GM11168 (cell line): ENCODE results near the gene RLN2.
"Not testable (repeated sequence)": the region's sequence is repeated elsewhere in the genome, so short reads cannot be mapped to it uniquely, and the experiment has no call there.

Experiments used
- in situ Hi-C: fragments of 300-500 bp; cut with MboI; formaldehyde crosslinking; loops from one replicate; pipeline ENCODE4 v1.12.0; 2022; ENCODE audit warnings: low sequenced_read_pairs; ENCODE audit not compliant: unreplicated experiment

The RLN2 gene, protein sequence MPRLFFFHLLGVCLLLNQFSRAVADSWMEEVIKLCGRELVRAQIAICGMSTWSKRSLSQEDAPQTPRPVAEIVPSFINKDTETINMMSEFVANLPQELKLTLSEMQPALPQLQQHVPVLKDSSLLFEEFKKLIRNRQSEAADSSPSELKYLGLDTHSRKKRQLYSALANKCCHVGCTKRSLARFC

DNA sequence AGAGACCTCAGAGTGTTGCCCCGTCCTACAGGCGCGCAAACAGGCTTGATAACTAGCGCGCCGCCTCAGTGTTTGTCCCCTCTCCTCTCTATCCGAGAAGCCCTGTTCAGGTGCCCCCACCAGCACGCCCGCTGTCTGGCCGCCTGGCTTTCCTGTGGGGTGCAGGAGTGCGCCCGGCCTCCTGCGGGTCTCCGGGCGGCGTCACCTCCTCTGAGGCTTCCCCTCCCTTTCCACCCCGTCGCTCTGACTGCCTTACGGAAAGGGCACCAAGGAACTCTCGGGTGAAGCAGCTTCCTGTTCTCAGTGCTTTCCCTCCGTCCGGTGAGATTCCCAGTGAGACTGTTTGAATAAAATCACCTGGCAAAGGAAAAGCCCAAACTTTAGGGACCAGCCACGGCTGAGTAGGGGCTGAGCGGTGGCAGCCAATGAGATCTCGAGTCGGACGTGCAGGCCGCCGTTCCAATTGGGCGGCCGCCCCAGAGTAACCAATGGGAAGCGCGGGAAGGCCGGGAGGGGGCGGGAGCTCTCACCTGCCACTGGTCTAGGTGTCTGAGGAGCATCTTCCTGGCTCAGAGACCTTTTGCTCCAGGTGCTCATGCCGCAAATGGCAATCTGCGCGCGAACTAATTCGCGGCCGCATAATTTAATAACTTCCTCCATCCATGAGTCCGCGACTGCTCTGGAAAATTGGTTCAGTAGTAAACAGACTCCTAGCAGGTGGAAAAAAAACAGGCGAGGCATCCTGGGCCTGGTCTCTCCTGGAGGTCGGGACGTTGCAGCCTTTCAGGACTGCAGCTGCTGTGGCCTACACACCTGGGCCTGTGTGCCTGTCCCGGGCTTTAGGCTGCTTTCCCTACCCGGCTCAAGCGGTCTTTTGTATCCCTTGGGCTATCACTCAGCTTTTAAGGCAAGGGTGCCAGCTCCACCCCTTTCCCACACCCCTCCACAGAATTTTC, at the start of gene RLN2:
TSS of gene RLN2 (minus strand) at position 877 of the 956 bp plus-strand sequence. CDS start at position 741, 136 bp downstream.
- in situ Hi-C loops = loop anchor here (5.0 kb wide), 1 partner anchor 33 kb away; the partner anchor contains the start of gene RLN1

DNA sequence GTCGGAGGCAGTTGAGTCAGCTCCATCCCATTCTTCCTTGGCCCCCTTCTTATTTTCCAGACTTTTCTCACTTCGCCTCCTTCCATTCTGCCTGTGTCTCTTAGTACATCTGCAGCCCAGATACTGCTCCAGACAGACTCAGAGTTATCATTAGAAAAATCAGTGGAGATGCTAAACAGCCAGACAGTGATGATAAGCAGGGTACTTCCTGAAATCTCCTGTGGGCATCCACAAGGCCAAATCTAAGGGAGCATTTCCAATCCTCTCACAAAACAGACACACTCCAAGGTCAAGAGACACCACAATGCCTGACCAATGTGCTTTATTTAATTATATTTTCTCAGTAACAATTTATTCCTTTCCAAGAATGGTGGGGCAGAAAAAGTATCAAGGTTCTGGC, 49.7 kb upstream of the RLN2 start:
- in situ Hi-C loops = no loop called here

DNA sequence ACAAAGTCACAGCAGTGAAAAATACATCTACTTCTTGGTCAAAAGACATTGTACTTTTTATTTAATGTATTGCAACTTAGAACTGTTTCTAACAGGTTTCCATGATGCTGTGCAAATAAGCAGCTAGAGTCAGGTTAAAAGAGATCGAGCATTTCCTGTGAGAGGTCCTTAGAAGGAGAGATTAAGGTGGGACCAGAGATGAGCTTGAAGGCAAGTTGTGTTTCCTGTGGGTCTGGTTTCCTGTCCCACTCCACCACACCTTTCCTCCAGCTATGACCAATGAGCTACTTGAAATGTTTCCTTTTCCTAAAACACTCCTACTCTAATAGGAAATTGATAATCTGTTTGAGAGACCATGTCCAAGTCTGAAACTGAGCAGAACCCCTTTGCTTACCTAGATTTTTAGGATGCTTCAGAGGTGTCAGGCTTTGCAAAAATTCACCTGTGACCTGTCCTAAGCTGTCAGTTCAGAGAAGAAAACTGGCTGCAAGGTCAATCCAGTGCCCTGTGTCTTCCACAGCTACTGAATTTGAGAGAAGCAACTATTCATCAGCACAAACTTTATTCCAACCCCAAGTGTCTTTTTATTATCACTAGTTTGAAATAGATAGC, 48.2 kb upstream of the RLN2 start:
- in situ Hi-C loops = no loop called here

DNA sequence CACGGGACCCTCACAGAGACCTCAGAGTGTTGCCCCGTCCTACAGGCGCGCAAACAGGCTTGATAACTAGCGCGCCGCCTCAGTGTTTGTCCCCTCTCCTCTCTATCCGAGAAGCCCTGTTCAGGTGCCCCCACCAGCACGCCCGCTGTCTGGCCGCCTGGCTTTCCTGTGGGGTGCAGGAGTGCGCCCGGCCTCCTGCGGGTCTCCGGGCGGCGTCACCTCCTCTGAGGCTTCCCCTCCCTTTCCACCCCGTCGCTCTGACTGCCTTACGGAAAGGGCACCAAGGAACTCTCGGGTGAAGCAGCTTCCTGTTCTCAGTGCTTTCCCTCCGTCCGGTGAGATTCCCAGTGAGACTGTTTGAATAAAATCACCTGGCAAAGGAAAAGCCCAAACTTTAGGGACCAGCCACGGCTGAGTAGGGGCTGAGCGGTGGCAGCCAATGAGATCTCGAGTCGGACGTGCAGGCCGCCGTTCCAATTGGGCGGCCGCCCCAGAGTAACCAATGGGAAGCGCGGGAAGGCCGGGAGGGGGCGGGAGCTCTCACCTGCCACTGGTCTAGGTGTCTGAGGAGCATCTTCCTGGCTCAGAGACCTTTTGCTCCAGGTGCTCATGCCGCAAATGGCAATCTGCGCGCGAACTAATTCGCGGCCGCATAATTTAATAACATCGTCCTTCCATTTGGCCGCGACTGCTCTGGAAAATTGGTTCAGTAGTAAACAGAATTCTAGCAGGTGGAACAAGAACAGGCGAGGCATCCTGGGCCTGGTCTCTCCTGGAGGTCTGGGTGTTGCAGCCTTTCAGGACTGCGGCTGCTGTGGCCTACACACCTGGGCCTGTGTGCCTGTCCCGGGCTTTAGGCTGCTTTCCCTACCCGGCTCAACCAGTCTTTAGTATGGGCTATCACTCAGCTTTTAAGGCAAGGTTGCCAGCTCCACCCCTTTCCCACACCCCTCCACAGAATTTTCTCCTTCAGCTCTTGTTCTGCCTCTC, 34.8 kb upstream of the RLN2 start, which contains the start of gene RLN1:
TSS of gene RLN1 (minus strand) at position 885 of the 990 bp plus-strand sequence. CDS start at position 755, 130 bp downstream.
- in situ Hi-C loops = loop anchor here (5.0 kb wide), 1 partner anchor 37 kb away; the partner anchor contains the start of gene RLN2

DNA sequence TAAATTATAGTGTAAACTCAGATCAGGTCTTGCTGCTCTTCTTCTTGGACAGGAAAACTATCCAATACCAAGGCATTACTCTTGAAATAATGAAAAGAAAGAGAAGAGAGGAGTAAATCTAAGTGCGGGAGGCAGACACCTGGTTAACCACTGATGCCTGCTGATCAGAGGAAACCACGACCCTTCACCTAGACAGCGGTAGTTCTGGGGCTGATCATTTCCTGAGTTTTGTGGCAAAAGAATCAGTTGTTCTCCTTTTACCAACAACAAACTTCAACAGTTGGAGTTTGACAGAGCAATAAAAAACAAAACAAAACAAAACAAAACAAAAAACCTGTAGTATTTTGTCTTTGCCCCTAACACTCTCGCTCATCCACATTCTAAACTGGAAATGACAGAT, 32.2 kb upstream of the RLN2 start:
- in situ Hi-C loops = loop anchor here (5.0 kb wide), 1 partner anchor 34 kb away; the partner anchor contains the start of gene RLN2

DNA sequence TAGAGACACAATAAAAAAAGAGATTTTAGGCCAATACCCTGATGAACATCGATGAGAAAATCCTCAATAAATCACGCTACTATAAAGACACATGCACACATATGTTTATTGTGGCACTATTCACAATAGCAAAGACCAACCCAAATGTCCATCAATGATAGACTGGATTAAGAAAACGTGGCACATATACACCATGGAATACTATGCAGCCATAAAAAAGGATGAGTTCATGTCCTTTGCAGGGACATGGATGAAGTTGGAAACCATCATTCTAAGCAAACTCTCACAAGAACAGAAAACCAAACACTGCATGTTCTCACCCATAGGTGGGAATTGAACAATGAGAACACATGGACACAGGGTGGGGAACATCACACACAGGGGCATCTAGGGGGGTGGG, 26.8 kb upstream of the RLN2 start:
- in situ Hi-C loops = not testable (repeated sequence)

DNA sequence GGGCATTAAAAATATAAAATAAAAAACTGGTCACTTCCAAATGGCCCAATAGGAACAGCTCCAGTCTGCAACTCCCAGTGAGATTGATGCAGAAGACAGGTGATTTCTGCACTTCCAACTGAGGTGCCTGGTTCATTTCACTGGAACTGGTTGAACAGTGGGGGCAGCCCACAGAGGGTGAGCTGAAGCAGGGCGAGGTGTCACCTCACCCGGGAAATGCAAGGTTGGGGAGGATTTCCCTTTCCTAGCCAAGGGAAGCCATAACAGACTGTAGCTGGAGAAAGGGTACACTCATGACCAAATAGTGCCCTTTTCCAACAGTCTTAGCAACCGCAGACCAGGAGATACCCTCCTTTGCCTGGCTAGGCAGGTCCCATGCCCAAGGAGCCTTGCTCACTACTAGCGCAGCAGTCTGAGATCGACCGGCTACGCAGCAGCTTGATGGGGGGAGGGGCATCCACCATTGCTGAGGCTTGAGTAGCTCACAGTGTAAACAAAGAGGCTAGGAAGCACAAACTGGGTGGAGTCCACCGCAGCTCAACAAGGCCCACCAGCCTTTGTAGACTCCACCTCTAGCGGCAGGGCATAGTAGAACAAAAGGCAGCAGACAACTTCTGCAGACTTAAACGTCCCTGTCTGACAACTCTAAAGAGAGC, 22.5 kb upstream of the RLN2 start:
- in situ Hi-C loops = no loop called here

DNA sequence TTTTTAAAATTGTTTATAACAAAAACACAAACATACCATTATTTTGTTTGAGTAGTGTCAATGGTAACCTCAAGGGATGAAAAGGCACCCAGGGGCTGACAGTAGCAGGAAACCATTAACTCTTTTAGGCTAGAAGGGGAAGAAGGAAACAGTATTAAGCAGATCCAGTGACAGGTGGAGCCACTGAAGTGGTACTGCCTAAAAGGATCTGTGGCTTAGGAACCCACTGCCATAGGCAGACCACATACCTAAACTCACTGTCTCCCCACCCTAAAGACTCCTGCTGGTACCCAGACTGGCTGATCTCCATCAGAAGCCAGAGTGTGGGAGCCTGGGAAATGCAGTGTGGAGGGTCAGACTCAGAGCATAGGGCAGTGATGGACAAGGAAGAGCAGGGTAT, 21.7 kb upstream of the RLN2 start:
- in situ Hi-C loops = no loop called here

DNA sequence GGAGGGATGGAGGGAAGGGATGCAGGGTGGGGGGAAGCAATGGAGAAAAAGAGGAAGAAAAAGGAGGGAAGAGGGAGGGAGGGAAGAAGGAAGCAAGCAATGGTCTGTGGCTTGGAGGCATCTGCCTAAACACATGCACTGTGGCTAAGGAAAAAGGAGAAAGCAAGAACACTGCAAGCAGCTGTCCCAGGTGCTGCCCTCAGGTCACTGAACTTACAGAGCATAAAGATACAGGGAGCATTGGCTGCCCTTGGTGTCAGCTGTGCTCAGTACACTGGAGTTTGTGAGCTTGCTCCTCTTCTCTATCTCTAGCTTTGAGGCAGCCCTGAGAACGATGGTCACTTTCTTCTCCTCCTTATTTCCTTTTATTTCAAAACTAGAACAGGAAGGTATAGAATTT, 17.1 kb upstream of the RLN2 start:
- in situ Hi-C loops = not testable (repeated sequence)

DNA sequence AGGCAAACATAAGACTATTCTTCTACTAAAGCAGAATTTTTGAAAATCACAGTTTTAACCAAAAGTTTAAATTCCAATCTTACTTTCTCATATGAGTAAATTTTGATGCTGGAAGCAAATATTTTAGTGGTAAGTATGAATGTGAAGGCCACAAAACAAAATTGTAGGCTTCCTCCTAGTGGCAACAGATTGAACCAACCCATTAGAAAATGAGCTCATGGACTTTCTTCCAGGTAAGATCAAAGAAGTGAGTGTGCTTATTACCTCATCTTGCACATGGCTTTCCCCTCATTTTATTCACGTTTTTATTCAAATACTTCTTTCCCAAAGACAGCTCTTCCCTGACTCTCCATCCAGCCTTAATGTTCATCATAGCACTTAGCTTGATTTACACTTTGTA, 16.5 kb upstream of the RLN2 start:
- in situ Hi-C loops = no loop called here

DNA sequence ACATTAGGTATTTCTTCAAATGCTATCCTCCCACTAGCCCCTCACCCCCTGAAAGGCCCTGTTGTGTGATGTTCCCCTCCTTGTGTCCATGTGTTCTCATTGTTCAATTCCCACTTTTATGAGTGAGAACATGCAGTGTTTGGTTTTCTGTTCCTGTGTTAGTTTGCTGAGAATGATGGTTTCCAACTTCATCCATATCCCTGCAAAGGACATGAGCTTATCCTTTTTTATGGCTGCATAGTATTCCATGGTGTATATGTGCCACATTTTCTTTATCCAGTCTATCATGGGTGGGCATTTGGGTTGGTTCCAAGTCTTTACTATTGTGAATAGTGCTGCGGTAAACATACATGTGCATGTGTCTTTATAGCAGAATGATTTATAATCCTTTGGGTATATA, 11.9 kb upstream of the RLN2 start:
- in situ Hi-C loops = not testable (repeated sequence)

DNA sequence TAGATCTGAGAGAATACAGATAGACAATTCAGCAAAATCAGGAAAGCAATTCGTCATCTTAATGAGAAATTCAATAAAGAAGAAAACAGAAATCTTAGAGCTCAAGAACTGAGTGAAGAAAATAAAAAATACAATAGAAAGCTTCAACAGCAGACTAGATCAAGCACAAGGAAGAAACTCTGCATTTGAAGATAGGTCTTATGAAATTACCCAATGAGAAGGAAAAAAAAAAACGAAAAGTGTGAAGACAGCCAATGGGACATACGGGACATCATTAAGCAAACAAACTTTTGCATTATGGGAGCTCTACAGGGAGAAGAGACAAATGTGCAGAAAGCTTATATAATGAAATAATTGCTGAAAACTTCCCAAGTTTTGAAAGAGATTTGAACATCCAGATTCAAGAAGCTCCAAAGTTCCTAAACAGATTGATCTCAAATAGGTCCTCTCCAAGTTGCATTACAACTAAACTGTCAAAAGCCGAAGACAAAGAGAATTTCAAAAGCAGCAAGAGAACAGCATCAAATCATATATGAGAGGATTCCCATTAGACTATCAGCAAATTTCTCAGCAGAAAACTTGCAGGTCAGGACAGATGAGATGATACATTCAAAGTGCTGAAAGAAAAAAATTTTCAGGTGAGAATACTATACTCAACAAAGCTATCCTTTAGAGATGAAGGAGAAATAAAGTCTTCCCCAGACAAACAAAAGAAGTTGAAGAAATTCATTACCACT, 10.8 kb upstream of the RLN2 start:
- in situ Hi-C loops = no loop called here

DNA sequence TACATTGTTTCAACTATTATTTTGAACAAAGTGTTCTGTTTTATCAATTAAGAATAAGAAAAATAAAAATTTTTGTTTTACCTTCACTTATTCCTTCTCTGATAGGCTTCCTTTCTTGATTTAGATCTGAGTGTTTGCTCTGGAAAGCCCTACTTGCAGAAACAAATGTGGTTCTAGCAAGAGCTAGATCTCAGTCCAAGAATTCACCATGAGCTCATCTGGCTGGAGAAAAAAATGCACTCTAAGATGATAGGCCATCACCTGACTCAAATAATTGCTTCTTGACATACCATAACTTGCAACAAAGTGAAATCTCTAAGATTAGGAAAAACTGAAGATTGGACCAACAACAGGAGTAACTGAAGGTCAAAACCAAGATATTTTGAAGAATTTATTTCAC, 6.3 kb upstream of the RLN2 start:
- in situ Hi-C loops = no loop called here

DNA sequence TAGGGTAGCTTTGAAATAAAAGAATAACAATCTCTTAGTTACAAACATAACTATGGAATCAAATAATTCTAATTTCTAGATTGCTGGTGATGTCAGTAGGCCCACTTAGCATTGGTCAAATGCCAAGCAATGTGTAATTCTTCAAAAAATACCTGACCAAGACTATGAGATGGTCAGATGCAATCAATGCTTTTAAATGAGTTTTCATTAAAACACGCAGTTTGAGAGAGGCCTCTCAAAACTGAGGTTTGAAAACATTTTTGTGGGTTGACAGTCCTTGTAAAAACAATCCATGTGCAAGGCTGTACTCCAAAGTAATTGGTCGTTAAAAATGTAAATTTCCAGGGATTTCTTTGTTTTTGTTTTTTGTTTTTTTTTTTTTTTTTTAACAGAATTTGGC, 1.2 kb upstream of the RLN2 start:
- in situ Hi-C loops = no loop called here

DNA sequence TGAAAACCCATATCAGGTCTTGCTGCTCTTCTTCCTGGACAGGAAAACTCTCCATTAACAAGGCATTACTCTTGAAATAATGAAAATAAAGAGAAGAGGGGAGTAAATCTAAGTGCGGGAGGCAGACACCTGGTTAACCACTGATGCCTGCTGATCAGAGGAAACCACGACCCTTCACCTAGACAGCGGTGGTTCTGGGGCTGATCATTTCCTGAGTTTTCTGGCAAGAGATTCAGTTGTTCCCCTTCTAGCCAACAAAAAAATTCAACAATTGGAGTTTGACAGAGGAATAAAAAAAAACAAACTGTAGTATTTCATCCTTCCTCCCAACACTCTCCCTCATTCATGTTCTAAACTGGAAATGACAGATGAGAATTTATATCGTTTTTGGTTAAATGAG, 3.0 kb downstream of the RLN2 start:
- in situ Hi-C loops = loop anchor here (5.0 kb wide), 1 partner anchor 36 kb away; the partner anchor contains the start of gene RLN1

DNA sequence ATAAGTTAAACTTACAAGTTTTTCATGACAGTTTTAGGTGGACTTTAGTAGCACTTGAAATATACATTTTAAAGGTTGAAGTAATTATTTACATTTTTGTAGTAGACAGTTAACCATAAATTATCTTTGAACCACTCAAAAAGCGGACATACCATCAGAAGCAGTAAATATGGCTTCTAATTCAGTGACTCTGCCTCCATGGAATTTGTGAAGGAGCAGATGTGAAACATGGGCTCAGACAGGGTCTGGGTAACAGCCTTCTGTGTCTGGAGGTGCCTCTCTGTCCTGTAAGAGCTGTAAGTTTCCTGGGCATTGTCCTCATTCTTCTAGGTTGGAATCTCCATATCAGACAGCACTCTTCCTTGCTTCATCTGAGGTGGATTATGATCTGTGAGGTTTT, 12.4 kb downstream of the RLN2 start:
- in situ Hi-C loops = no loop called here

DNA sequence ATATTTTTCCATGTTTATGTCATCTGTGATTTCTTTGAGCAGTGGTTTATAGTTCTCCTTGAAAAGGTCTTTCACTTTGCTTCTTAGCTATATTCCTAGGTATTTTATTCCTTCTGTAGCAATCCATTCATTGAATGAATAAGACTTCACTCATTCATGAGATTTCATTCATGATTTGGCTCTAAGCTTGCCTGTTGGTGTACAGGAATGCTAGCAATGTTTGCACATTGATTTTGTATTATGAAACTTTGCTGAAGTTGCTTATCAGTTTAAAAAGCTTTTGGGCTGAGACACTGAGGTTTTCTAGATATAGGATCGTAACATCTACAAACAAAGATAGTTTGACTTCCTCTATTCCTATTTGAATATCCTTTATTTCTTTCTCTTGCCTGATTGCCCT, 15.9 kb downstream of the RLN2 start:
- in situ Hi-C loops = no loop called here

DNA sequence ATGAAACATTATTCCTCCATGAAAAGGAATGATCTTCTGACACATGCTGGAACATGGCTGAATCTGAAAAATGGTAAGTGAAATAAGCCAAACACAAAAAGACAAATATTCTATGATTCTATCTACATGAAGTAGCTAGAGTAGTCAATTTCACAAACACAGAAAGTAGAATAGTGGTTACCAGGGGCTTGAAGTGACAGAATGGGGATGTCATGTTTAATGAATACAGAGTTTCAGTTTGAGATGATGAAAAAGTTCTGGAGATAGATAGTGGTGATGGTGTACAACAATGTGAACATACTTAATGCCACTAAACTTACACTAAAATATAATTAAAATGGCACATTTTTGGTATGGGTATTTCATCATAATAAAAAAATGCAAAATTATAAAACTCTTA, 18.3 kb downstream of the RLN2 start:
- in situ Hi-C loops = no loop called here
